Chondrocyte (in vitro differentiated cells): Measurements from ENCODE around the gene RBM38. TPM values are rescaled to one million over a fixed set of nuclear protein-coding genes. Genes with fewer than 3 reads are reported as not detected.

ENCODE experiments used
- DNase-seq: peaks from one replicate; pipeline ENCODE4 v3.0.0; 2021; ENCODE audit warnings: mixed read lengths, low spot score
- H3K27ac Mint-ChIP-seq: one replicate; pipeline ENCODE4 v1.8.0; 2021; ENCODE audit warnings: mild to moderate bottlenecking, moderate library complexity, mixed read lengths; ENCODE audit not compliant: unreplicated experiment
- H3K27me3 Mint-ChIP-seq: 2 replicates; pipeline ENCODE4 v1.8.0; 2021; ENCODE audit warnings: low read depth, mixed read lengths
- H3K36me3 Mint-ChIP-seq: 2 replicates; pipeline ENCODE4 v1.8.0; 2021; ENCODE audit warnings: low read depth, mixed read lengths
- H3K4me1 Mint-ChIP-seq: 2 replicates; pipeline ENCODE4 v1.8.0; 2021; ENCODE audit warnings: low read depth, mild to moderate bottlenecking, mixed read lengths
- H3K4me3 Mint-ChIP-seq: one replicate; pipeline ENCODE4 v1.8.0; 2021; ENCODE audit warnings: mild to moderate bottlenecking, moderate library complexity, mixed read lengths; ENCODE audit not compliant: unreplicated experiment
- H3K9me3 Mint-ChIP-seq: 2 replicates; pipeline ENCODE4 v1.8.0; 2021; ENCODE audit warnings: low read depth, mixed read lengths
- CTCF ChIP-seq: fragments of 200-600 bp; sonication (generic); IDR thresholded peaks from 2 replicates; pipeline ENCODE4 v1.5.0; 2021; ENCODE audit warnings: antibody characterized with exemption, mild to moderate bottlenecking, moderate library complexity
- total RNA-seq: library from RNA; stranded (reverse); gene quantifications from 3 replicates; pipeline ENCODE4 v1.2.1, GENCODE V29; 2021

The RBM38 gene
- total RNA-seq, 1 donor from 2014 or later = 11.2 TPM

GRCh38 chr20:57436223-57436545 is 45.0 kb downstream of the RBM38 start:
- Mint-ChIP-seq H3K4me1 (peaks cover 48% of the 10 kb centered on the region), H3K9me3 (no peaks in the 10 kb centered on the region), H3K36me3 (no peaks in the 10 kb centered on the region), H3K27me3 (no peaks in the 10 kb centered on the region), H3K27ac (no peak overlapping the region), H3K4me3 (no peak overlapping the region)
- no peak for TF ChIP-seq CTCF
- no peak for DNase-seq

- no peak for TF ChIP-seq CTCF
- Mint-ChIP-seq H3K9me3 (no peaks in the 10 kb centered on the region), H3K27ac (peak overlapping the region; percentile 41), H3K27me3 (no peaks in the 10 kb centered on the region), H3K4me3 (no peak overlapping the region), H3K36me3 (no peaks in the 10 kb centered on the region), H3K4me1 (peaks cover 52% of the 10 kb centered on the region)
- DNase-seq = no peak
Observed at GRCh38 chr20:57437267-57437666, 46.1 kb downstream of the RBM38 start.

GRCh38 chr20:57437672-57438330 is 46.6 kb downstream of the RBM38 start:
- Mint-ChIP-seq H3K27me3 (no peaks in the 10 kb centered on the region), H3K4me3 (no peak overlapping the region), H3K4me1 (peaks cover 51% of the 10 kb centered on the region), H3K9me3 (no peaks in the 10 kb centered on the region), H3K27ac (no peak overlapping the region), H3K36me3 (no peaks in the 10 kb centered on the region)
- no peak for TF ChIP-seq CTCF
- DNase-seq = no peak

GRCh38 chr20:57438552-57438951 is 47.4 kb downstream of the RBM38 start:
- TF ChIP-seq CTCF = no peak
- no peak overlapping the region for H3K4me3 Mint-ChIP-seq
- peaks cover 49% of the 10 kb centered on the region for H3K4me1 Mint-ChIP-seq
- H3K27ac Mint-ChIP-seq = no peak overlapping the region
- no peaks in the 10 kb centered on the region for H3K9me3 Mint-ChIP-seq
- H3K27me3 Mint-ChIP-seq = no peaks in the 10 kb centered on the region
- no peaks in the 10 kb centered on the region for H3K36me3 Mint-ChIP-seq
- no peak for DNase-seq

- H3K27me3 Mint-ChIP-seq = no peaks in the 10 kb centered on the region
- H3K4me1 Mint-ChIP-seq = peaks cover 49% of the 10 kb centered on the region
- H3K36me3 Mint-ChIP-seq = no peaks in the 10 kb centered on the region
- no peaks in the 10 kb centered on the region for H3K9me3 Mint-ChIP-seq
- DNase-seq = no peak
- peak overlapping the region; percentile 63 for H3K27ac Mint-ChIP-seq
- no peak overlapping the region for H3K4me3 Mint-ChIP-seq
- TF ChIP-seq CTCF = no peak
Observed at GRCh38 chr20:57439432-57439831, 48.2 kb downstream of the RBM38 start.
